AG09319 (cell line): ENCODE results near the gene AUTS2.

Experiments used
- DNase-seq: peaks from one replicate; pipeline ENCODE4 v3.0.0-alpha.2; 2010; ENCODE audit warnings: low read depth; ENCODE audit errors: extremely low read depth
- TF ChIP-seq, protein P1 (sequence below): IDR thresholded peaks from 2 replicates; pipeline ENCODE4 v1.5.1; 2011; ENCODE audit warnings: low read depth, mild to moderate bottlenecking, inconsistent platforms, low read length, moderate library complexity

The AUTS2 gene

DNA sequence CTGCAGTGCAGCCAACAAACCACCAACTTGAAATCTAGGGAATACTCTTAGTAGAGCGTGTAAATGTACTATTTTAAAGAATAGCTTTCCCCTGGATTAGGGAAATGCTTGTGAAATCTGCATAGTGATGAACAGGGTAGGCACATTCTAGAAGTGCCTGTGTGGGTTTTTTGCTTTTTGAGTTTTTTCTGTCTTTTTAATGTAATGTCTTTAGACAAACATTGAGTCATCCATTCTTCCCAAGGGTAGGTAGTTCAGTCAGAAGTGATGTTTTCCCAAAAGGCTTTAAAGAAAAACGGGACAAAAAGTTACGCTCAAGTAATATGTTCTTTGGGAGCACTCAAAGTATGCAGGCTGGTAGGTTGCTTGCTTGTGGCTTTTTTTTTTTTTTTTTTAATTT lies 130.0 kb downstream of the AUTS2 start:
- DNase-seq: no peak
- TF ChIP-seq, protein P1, sequence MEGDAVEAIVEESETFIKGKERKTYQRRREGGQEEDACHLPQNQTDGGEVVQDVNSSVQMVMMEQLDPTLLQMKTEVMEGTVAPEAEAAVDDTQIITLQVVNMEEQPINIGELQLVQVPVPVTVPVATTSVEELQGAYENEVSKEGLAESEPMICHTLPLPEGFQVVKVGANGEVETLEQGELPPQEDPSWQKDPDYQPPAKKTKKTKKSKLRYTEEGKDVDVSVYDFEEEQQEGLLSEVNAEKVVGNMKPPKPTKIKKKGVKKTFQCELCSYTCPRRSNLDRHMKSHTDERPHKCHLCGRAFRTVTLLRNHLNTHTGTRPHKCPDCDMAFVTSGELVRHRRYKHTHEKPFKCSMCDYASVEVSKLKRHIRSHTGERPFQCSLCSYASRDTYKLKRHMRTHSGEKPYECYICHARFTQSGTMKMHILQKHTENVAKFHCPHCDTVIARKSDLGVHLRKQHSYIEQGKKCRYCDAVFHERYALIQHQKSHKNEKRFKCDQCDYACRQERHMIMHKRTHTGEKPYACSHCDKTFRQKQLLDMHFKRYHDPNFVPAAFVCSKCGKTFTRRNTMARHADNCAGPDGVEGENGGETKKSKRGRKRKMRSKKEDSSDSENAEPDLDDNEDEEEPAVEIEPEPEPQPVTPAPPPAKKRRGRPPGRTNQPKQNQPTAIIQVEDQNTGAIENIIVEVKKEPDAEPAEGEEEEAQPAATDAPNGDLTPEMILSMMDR: no peak

DNA sequence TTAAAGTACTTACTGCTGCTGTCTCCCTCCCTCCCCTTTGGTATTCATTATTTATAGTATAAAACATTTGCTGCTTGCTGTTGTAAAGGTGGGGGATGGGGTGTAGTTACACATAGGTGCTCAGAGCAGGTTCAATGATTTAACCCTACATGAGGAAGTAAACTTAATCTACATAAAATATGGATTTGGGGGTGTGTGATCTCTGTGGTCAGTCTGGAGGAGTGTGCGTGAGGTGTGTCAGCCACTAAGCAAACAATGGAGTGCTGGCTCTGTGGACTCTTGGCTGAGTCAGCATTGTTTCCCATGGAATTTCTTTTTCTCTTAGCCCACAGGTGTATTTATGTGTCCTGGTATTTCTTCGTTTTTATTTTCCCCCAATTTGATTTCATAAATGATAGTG lies 133.9 kb downstream of the AUTS2 start:
- TF ChIP-seq, protein P1: no peak
- no peak for DNase-seq

DNA sequence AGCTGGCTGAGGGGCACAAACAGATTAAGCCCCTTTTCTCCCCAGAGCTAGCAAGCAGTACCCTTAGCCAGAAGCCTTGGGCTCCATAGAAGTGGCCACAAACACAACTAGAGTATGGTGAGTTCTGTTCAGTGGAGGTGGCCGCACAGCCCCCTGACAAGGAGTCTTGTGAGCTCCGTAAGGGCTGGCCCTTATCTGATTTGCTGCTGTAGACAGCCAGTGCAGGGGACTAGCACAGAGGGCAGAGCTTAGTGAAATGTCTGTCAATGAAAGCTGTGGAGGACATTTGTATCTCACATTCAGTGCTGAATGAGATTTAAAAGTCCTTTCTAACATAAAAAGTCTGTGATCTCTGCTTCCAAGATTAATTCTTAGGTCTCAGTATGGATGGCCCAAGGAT lies 137.3 kb downstream of the AUTS2 start:
- TF ChIP-seq, protein P1: no peak
- DNase-seq: no peak

DNA sequence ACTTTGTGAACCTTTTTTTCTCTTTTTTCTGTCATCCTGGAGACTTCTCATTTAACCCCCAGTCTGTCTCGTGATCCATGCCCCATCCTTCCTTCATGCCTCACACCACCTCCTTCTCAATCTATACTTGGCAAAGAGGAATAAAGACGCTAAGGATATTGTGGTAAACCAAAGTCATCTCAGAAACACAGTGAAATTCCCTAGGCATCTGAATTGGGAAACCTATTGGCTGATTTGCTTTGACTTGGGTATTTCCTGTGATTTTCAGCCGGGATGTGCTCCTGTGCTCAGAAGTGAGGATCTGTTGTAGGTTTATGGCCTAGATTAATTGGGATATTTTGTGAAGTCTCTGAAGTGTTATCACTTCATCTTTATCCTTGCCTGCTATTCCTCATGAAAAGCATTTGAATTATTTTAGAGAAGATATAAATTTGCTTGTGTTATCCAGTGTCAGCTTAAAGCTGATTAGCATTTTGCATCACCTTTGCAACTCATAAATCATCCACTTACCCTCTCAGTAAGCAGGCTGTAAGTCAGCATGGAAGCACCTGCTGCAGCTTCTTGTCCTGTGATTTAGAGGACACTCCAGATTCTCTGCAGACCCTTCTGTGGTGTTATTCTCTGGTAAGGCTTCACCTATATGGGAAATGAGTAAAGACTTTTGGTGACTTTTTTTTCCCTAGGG lies 138.0 kb downstream of the AUTS2 start:
- no peak for DNase-seq
- TF ChIP-seq, protein P1: no peak

DNA sequence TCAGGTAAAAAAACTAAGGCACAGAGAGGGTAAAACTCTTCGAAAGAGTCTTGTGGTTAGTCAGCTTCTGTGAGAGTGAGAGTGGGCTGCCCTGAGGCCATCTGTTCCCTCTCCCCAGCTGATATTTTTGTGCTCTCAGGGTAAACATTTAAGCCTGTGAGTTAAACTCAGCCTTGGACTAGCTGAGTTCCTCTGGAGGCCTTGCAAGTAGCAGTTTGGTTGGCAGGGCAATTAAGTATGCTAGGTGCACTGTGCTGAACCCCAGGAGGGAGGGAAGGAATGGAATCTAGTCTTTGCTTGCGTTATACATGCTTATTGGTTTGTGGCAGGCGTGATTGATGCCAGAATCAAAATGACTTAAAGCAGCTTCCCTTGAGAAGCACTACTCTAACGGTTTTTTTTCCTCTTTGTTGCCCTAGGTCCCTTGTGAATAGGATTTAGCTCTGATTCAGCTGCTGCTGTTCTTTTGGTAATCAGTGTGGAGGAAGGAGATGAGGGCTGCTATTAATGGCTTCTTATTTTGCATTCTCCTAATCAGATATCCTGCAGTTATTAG lies 140.2 kb downstream of the AUTS2 start:
- DNase-seq: no peak

DNA sequence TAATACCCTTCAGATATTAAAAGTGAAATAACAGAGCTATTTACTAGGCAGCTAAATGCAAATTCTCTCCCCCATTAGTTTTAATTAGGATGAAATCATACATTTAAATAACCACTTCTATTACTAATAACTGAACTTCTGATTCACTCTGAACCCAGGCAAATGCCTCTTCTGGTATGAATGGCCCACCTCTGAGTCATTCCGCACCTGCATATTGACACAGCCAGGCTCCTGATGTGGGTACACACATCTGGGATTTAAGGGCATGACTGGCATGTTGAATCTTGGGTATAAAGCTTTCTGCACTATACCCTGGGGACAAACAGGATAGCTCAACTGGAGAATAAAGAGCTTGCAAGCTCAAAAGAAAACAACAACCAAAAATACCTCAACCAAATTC lies 140.9 kb downstream of the AUTS2 start:
- TF ChIP-seq, protein P1: no peak
- DNase-seq: no peak

More for the DNA sequence above, 140.2 kb downstream of the AUTS2 start:
- TF ChIP-seq, protein P1: no peak

DNA sequence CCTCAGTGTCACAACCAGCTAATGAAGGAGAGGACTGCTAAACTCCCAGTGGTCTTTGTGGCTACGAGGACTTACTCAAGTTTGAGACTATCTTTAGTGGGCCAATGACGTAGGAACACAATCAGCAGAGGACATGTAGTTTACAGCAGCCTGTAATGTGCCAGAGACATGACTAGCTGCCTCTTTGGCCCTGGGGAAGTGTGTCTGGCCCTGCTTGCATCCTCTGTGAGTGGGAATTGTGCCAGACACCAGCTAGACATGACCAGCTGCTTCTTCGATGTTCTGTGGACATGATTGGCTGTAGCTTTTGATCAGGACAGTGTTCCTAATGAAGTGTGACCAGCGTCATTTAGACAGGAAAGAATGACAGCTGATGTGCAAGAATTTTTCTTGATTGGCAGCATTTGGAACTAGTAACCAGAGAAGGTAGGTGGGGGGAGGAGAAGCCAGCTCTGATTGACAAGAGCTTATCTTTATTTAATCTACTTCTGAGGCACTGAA lies 141.7 kb downstream of the AUTS2 start:
- TF ChIP-seq, protein P1: no peak
- no peak for DNase-seq
